ENCODE data around the gene TRIM6. TPM values are rescaled to one million over a fixed set of nuclear protein-coding genes. Genes with fewer than 3 reads are reported as not detected.

The TRIM6 gene, protein sequence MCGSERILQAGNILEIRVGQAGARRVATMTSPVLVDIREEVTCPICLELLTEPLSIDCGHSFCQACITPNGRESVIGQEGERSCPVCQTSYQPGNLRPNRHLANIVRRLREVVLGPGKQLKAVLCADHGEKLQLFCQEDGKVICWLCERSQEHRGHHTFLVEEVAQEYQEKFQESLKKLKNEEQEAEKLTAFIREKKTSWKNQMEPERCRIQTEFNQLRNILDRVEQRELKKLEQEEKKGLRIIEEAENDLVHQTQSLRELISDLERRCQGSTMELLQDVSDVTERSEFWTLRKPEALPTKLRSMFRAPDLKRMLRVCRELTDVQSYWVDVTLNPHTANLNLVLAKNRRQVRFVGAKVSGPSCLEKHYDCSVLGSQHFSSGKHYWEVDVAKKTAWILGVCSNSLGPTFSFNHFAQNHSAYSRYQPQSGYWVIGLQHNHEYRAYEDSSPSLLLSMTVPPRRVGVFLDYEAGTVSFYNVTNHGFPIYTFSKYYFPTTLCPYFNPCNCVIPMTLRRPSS
- 6.3 to 10.1 TPM (median 8.4 TPM) in 5 replicates for total RNA-seq (2022; extraction: Qiagen RNA extraction)

DNA sequence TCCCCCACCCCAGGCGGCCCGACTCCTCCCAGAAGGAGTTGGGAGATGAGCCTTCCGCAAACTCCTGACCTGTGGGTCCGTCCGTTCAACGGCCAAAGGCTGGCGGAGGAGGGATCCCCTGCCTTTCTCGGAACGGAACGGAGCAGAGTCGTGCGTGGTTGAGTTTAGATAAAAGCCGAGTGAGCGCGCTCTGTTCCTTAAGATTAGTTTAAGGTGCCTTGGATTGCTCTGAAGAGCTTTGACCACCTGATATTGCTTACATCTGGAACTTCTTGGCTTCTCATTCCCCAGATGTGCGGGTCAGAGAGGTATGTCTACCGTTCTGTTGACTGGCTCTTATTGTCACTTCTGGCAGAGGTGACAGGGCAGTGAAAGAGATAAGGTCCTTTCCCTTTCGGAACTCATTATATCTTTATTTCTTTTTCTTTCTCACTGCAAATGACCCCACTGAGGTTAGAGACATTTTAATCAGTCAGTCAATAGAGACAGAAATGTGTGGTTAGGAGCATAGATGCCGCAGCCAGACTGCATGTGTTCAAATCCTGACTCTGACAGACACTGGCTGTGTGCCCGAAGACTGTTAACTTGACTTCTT lies at the start of gene TRIM6:
Gene TRIM6 (plus strand): TSS at position 31 of the 595 bp plus-strand sequence. CDS start 261 bp downstream, at position 292.

DNA sequence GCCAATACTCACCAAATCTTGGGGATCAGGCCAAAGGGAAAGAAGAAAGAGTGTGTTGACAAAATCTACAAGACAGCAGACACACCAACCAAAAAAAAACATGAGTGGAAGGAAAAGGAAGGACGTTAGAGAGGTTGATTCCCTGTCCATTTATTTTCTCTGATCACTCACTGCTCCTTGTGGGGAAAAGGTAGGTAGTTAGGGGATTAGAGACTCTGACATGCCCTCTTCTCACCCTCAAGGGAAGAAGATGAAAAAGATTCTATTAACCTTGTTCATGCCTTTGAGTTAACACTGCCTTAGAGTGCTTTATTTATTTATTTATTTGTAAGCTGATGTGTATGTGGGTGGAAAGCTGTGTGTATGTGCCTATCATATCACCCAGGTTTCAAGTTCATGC lies 48.0 kb upstream of the TRIM6 start, which contains the start of gene OR52H1:
Gene OR52H1 (minus strand): TSS at position 101 of the 400 bp plus-strand sequence. CDS start 3,035 bp downstream, outside the sequence.

DNA sequence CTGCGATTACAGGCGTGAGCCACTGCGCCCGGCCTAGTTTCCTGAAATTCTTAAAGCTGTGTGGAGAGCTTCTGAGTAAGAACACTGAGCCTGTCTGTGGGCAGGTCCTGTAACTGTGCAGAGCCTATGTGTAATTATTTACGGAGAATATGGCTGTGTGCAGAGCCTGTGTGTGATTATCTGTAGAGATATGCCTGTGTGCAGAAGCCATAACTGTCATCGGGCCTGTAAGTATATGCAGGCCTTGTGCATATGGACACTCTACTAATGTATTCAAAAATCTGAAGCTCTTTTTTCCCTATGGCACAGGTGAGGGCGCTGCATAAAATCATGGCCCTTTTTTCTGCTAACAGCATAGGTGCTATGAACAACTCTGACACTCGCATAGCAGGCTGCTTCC lies 15.9 kb upstream of the TRIM6 start, which contains the start of gene OR52B6:
Gene OR52B6 (plus strand): TSS at position 301 of the 400 bp plus-strand sequence. CDS start 0 bp downstream, at position 301.

DNA sequence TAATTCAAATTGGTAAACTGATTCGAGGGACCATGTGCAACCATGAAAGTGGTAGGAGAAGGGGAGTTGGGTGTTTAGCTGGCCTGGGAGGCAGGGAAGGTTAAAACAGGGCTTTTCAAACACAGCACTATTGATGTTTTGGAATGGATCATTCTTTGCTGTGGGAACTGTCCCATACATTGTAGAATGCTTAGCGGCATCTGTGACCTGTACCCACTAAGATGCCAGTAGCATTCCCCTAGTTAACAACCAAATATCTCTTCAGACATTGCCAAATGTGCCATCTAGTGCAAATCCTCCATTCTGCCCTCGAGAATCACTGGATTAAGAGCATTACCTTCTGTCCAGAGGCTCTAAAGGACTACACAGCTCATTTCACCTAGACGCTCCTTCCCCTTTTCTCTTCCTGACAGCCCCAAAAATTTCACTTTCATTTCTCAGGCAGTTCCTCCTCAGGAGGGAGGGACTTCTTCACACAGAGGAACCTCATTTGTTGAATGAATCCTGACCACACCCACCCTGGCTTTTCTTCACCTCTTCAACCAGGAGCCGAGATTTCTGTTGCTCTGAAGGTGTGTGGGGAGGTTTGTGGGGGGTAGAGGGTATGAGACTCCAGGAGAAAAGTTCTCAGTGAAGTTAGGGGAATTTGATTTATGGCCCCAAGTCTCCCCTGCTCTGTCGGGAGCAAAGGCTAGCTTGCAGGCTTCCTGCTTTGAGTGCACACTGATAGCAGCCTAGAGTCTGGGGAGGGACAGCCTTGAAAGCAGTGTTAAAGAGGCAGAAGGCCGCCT lies 28.2 kb downstream of the TRIM6 start, which contains the start of gene TRIM34:
Gene TRIM34 (plus strand): TSS at position 513 of the 791 bp plus-strand sequence. CDS start 7,331 bp downstream, outside the sequence.

Other genes starting within 250 kb of the TRIM6 start
- not detected in 5 replicates for gene OR51B6, start 245.1 kb upstream of the TRIM6 start, total RNA-seq (2022; extraction: Qiagen RNA extraction)
- not detected in 5 replicates for gene OR51M1, start 212.8 kb upstream of the TRIM6 start, total RNA-seq (2022; extraction: Qiagen RNA extraction)
- gene OR51Q1, start 174.5 kb upstream of the TRIM6 start, total RNA-seq (2022; extraction: Qiagen RNA extraction): not detected in 5 replicates
- not detected in 5 replicates for gene OR51I1, start 155.1 kb upstream of the TRIM6 start, total RNA-seq (2022; extraction: Qiagen RNA extraction)
- gene OR51I2, start 147.3 kb upstream of the TRIM6 start, total RNA-seq (2022; extraction: Qiagen RNA extraction): not detected in 5 replicates
- not detected in 5 replicates for gene OR52D1, start 108.0 kb upstream of the TRIM6 start, total RNA-seq (2022; extraction: Qiagen RNA extraction)
- not detected in 5 replicates for gene UBQLN3, start 86.7 kb upstream of the TRIM6 start, total RNA-seq (2022; extraction: Qiagen RNA extraction)
- not detected in 5 replicates for gene UBQLNL, start 79.9 kb upstream of the TRIM6 start, total RNA-seq (2022; extraction: Qiagen RNA extraction)
- gene OR52H1, start 48.1 kb upstream of the TRIM6 start, total RNA-seq (2022; extraction: Qiagen RNA extraction): not detected in 5 replicates
- gene OR52B6, start 15.8 kb upstream of the TRIM6 start, total RNA-seq (2022; extraction: Qiagen RNA extraction): not detected in 5 replicates
- gene TRIM34, start 28.4 kb downstream of the TRIM6 start, total RNA-seq (2022; extraction: Qiagen RNA extraction): 2.6 to 4.0 TPM (median 3.2 TPM) in 5 replicates
- gene TRIM5, start 88.4 kb downstream of the TRIM6 start, total RNA-seq (2022; extraction: Qiagen RNA extraction): 8.9 to 12.4 TPM (median 9.6 TPM) in 5 replicates
- gene TRIM22, start 93.2 kb downstream of the TRIM6 start, total RNA-seq (2022; extraction: Qiagen RNA extraction): 0.61 to 1.2 TPM (median 0.67 TPM) in 5 replicates
- not detected in 5 replicates for gene OR56B1, start 139.8 kb downstream of the TRIM6 start, total RNA-seq (2022; extraction: Qiagen RNA extraction)
- not detected in 5 replicates for gene OR52N4, start 157.6 kb downstream of the TRIM6 start, total RNA-seq (2022; extraction: Qiagen RNA extraction)
- gene OR52N5, start 186.7 kb downstream of the TRIM6 start, total RNA-seq (2022; extraction: Qiagen RNA extraction): not detected in 5 replicates
- gene OR52N1, start 194.6 kb downstream of the TRIM6 start, total RNA-seq (2022; extraction: Qiagen RNA extraction): not detected in 5 replicates
- not detected in 5 replicates for gene OR52N2, start 212.3 kb downstream of the TRIM6 start, total RNA-seq (2022; extraction: Qiagen RNA extraction)
- not detected in 5 replicates for gene OR52E6, start 245.3 kb downstream of the TRIM6 start, total RNA-seq (2022; extraction: Qiagen RNA extraction)

All from A549 treated with Hydrocortisone at 1 μM for 4 hours (cell line).